Measurements from ENCODE around the gene C1orf21.

- no peak for TF ChIP-seq CTCF (IDR thresholded peaks at IDR 0.05; ENCODE audit: low read length)
- TF ChIP-seq EZH2 (IDR thresholded peaks at IDR 0.05; ENCODE audit: borderline replicate concordance, low read length): no peak
These were observed 95.3 kb downstream of the C1orf21 start for GRCh38 chr1:184482136-184482535.
